GM23338 (cell line): ENCODE results near the gene RYR2. TPM values are rescaled to one million over a fixed set of nuclear protein-coding genes. Genes with fewer than 3 reads are reported as not detected.
A peak's percentile ranks its signal among the peaks of the same experiment; 100 is the strongest.

ENCODE experiments used
- ATAC-seq: fragments of 200-7000 bp; cut with Tn5 transposase; 3 replicates; pipeline ENCODE4 v1.9.1; 2020
- DNase-seq: peaks from one replicate; pipeline ENCODE4 v3.0.0-alpha.2; 2015; ENCODE audit warnings: low spot score
- H2AFZ ChIP-seq: fragments of 200-600 bp; sonication (generic); 2 replicates; pipeline ENCODE4 v1.8.0; 2016; ENCODE audit warnings: antibody characterized with exemption, mild to moderate bottlenecking, moderate library complexity
- H3F3A ChIP-seq: fragments of 200-600 bp; sonication (generic); replicated peaks from 2 replicates; pipeline ENCODE4 v1.8.0; 2017; ENCODE audit warnings: antibody characterized with exemption, mixed run types, low read depth
- H3K27ac ChIP-seq: fragments of 200-600 bp; sonication (generic); 2 replicates; pipeline ENCODE4 v1.6.1; 2016; ENCODE audit warnings: low read depth
- H3K27me3 ChIP-seq: fragments of 200-600 bp; sonication (generic); 2 replicates; pipeline ENCODE4 v1.8.0; 2016; ENCODE audit warnings: mild to moderate bottlenecking, mixed run types, moderate library complexity; ENCODE audit not compliant: insufficient read depth
- H3K36me3 ChIP-seq: fragments of 200-600 bp; sonication (generic); 2 replicates; pipeline ENCODE4 v1.8.0; 2016; ENCODE audit warnings: mild to moderate bottlenecking; ENCODE audit not compliant: insufficient read depth
- H3K4me1 ChIP-seq: fragments of 200-600 bp; sonication (generic); 2 replicates; pipeline ENCODE4 v1.8.0; 2016; ENCODE audit warnings: mild to moderate bottlenecking, moderate library complexity; ENCODE audit not compliant: insufficient read depth
- H3K4me2 ChIP-seq: fragments of 200-600 bp; sonication (generic); 2 replicates; pipeline ENCODE4 v1.7.1; 2017; ENCODE audit warnings: mixed run types
- H3K4me3 ChIP-seq: fragments of 200-600 bp; sonication (generic); 2 replicates; pipeline ENCODE4 v1.6.1; 2016; ENCODE audit warnings: mixed run types
- H3K79me2 ChIP-seq: fragments of 200-600 bp; sonication (generic); replicated peaks from 2 replicates; pipeline ENCODE4 v1.8.0; 2017; ENCODE audit warnings: mild to moderate bottlenecking; ENCODE audit not compliant: insufficient read depth
- H3K9me2 ChIP-seq: fragments of 200-600 bp; sonication (generic); 2 replicates; pipeline ENCODE4 v1.8.0; 2017; ENCODE audit not compliant: insufficient read depth
- H4K20me1 ChIP-seq: fragments of 200-600 bp; sonication (generic); replicated peaks from 2 replicates; pipeline ENCODE4 v1.8.0; 2017; ENCODE audit warnings: mild to moderate bottlenecking; ENCODE audit not compliant: insufficient read depth
- H3K27ac Mint-ChIP-seq: 2 replicates; pipeline ENCODE4 v1.8.0; 2020; ENCODE audit warnings: inconsistent platforms, mild to moderate bottlenecking, moderate library complexity, mixed read lengths
- H3K27me3 Mint-ChIP-seq: 3 replicates; pipeline ENCODE4 v1.8.0; 2022; ENCODE audit warnings: low read depth, mild to moderate bottlenecking, moderate library complexity, mixed read lengths, inconsistent platforms; ENCODE audit not compliant: insufficient read depth, poor library complexity
- H3K36me3 Mint-ChIP-seq: 3 replicates; pipeline ENCODE4 v1.8.0; 2021; ENCODE audit warnings: low read depth, mild to moderate bottlenecking, inconsistent platforms, moderate library complexity, mixed read lengths
- H3K4me1 Mint-ChIP-seq: 3 replicates; pipeline ENCODE4 v1.8.0; 2020; ENCODE audit warnings: mild to moderate bottlenecking, inconsistent platforms, mixed read lengths
- H3K4me3 Mint-ChIP-seq: 3 replicates; pipeline ENCODE4 v1.8.0; 2021; ENCODE audit warnings: moderate library complexity, mild to moderate bottlenecking, inconsistent platforms, mixed read lengths
- H3K9me3 Mint-ChIP-seq: 3 replicates; pipeline ENCODE4 v1.8.0; 2020; ENCODE audit warnings: moderate library complexity, mild to moderate bottlenecking, inconsistent platforms, mixed read lengths
- CREB1 ChIP-seq: fragments of 250-450 bp; sonication (Bioruptor Pico); IDR thresholded peaks from 2 replicates; pipeline ENCODE4 v1.5.0; 2020; ENCODE audit warnings: low read depth, mild to moderate bottlenecking, moderate library complexity
- EZH2 ChIP-seq: fragments of 200-600 bp; sonication (generic); IDR thresholded peaks from one replicate; pipeline ENCODE4 v1.8.0; 2017; ENCODE audit warnings: antibody characterized with exemption, mild to moderate bottlenecking, low read depth; ENCODE audit not compliant: unreplicated experiment
- EZH2phosphoT487 ChIP-seq: fragments of 200-600 bp; sonication (generic); IDR thresholded peaks from one replicate; pipeline ENCODE4 v1.8.1; 2018; ENCODE audit warnings: antibody characterized with exemption; ENCODE audit not compliant: unreplicated experiment
- JUNB ChIP-seq: IDR thresholded peaks from one replicate; pipeline ENCODE4 v1.6.1; 2016; ENCODE audit warnings: antibody characterized with exemption; ENCODE audit not compliant: unreplicated experiment
- NANOG ChIP-seq: IDR thresholded peaks from 2 replicates; pipeline ENCODE4 v1.6.1; 2016; ENCODE audit warnings: antibody characterized with exemption, borderline replicate concordance
- POLR2AphosphoS5 ChIP-seq: IDR thresholded peaks from 2 replicates; pipeline ENCODE4 v1.6.1; 2016; ENCODE audit warnings: antibody characterized with exemption, low read depth
- STAT1 ChIP-seq: IDR thresholded peaks from one replicate; pipeline ENCODE4 v1.6.1; 2016; ENCODE audit warnings: antibody characterized with exemption; ENCODE audit not compliant: unreplicated experiment
- ZNF114 ChIP-seq: fragments of 250-450 bp; sonication (Bioruptor Pico); IDR thresholded peaks from 2 replicates; pipeline ENCODE4 v1.5.0; 2020; ENCODE audit warnings: mild to moderate bottlenecking, moderate library complexity
- ZNF331 ChIP-seq: fragments of 250-450 bp; sonication (Bioruptor Pico); IDR thresholded peaks from 2 replicates; pipeline ENCODE4 v1.5.0; 2020; ENCODE audit warnings: low read depth, mild to moderate bottlenecking, moderate library complexity
- polyA plus RNA-seq: library from polyadenylated mRNA; unstranded; fragments of >200 nt; fragmentation: Nextera tagmentation; extraction: Ambion mirVana; gene quantifications from 2 replicates; pipeline ENCODE4 v1.2.1, GENCODE V29; 2016
- total RNA-seq: library from RNA; depleted of rRNA; stranded (reverse); fragments of >200 nt; shearing (Covaris generic); gene quantifications from 2 replicates; pipeline ENCODE4 v1.2.3, GENCODE V29; 2014
- TF ChIP-seq, protein P1 (sequence below): IDR thresholded peaks from one replicate; pipeline ENCODE4 v1.6.1; 2018; ENCODE audit warnings: antibody characterized with exemption; ENCODE audit not compliant: unreplicated experiment
- TF ChIP-seq, protein P2 (sequence below): fragments of 250-450 bp; sonication (Bioruptor Pico); IDR thresholded peaks from 2 replicates; pipeline ENCODE4 v1.5.0; 2020; ENCODE audit warnings: mild to moderate bottlenecking, moderate library complexity
- TF ChIP-seq, protein P3 (sequence below): IDR thresholded peaks from 2 replicates; pipeline ENCODE4 v1.6.1; 2016; ENCODE audit warnings: antibody characterized with exemption
- TF ChIP-seq, protein P4 (sequence below), 2 experiments: fragments of 200-600 bp in 1 of 2; sonication (generic) in 1 of 2; conservative IDR thresholded peaks; 2 replicates each; pipeline versions ENCODE4 v1.5.1 to v1.6.1; 2016 to 2017; ENCODE audit warnings: antibody characterized with exemption in 2 of 2, low read depth in 2 of 2, mild to moderate bottlenecking in 2 of 2, moderate library complexity in 1 of 2

The RYR2 gene
- total and polyA plus RNA-seq, 2 experiments from 2014 or later: 8.9 to 10.0 TPM

DNA sequence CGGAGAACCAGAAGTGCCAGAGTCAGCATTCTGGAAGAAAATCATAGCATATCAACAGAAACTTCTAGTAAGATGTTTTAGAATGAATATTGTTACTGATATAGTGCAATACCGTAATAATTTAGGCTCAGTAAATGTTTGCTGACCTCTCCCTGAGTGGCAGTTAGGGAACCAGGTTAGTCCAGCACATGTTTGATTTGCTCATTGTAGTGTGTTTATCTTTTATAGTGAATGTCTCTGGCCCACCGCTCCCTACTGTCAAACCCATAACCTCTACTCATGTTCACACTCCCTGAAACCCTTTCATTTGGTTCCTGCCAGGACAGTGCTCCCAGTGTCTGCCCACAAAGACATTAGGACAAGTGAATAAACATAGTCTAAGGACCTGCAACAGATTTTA lies 746.1 kb downstream of the RYR2 start:
- Mint-ChIP-seq H3K4me3 (no peak overlapping the region), H3K27ac (peak overlapping the region; percentile 56; the same call in 1 of the 2 replicates), H3K9me3 (no peaks in the 10 kb centered on the region), H3K36me3 (no peaks in the 10 kb centered on the region; the same call in 2 of the 3 replicates), H3K4me1 (peaks cover 13% of the 10 kb centered on the region; the same call in 2 of the 3 replicates), H3K27me3 (peaks cover 6% of the 10 kb centered on the region)
- ATAC-seq (no peak), DNase-seq (no peak)
- H3K9me2 ChIP-seq: 0 out of 2 replicates have a peak, but pooled peaks cover 5% of the 10 kb centered on the region
- H4K20me1 ChIP-seq: no peaks in the 10 kb centered on the region
- H3F3A ChIP-seq: no peaks in the 10 kb centered on the region
- no peaks in the 10 kb centered on the region for H3K79me2 ChIP-seq
- no peak overlapping the region for H2AFZ ChIP-seq
- no peak overlapping the region for H3K4me2 ChIP-seq
- no peaks in the 10 kb centered on the region for H3K27me3 ChIP-seq
- TF ChIP-seq ZNF114 (no peak), CREB1 (CRISPR knock-in tag) (no peak), EZH2 (no peak), EZH2phosphoT487 (no peak), NANOG (no peak), JUNB (no peak), POLR2AphosphoS5 (no peak), STAT1 (no peak), ZNF331 (CRISPR knock-in tag) (no peak)
- TF ChIP-seq, protein P1, sequence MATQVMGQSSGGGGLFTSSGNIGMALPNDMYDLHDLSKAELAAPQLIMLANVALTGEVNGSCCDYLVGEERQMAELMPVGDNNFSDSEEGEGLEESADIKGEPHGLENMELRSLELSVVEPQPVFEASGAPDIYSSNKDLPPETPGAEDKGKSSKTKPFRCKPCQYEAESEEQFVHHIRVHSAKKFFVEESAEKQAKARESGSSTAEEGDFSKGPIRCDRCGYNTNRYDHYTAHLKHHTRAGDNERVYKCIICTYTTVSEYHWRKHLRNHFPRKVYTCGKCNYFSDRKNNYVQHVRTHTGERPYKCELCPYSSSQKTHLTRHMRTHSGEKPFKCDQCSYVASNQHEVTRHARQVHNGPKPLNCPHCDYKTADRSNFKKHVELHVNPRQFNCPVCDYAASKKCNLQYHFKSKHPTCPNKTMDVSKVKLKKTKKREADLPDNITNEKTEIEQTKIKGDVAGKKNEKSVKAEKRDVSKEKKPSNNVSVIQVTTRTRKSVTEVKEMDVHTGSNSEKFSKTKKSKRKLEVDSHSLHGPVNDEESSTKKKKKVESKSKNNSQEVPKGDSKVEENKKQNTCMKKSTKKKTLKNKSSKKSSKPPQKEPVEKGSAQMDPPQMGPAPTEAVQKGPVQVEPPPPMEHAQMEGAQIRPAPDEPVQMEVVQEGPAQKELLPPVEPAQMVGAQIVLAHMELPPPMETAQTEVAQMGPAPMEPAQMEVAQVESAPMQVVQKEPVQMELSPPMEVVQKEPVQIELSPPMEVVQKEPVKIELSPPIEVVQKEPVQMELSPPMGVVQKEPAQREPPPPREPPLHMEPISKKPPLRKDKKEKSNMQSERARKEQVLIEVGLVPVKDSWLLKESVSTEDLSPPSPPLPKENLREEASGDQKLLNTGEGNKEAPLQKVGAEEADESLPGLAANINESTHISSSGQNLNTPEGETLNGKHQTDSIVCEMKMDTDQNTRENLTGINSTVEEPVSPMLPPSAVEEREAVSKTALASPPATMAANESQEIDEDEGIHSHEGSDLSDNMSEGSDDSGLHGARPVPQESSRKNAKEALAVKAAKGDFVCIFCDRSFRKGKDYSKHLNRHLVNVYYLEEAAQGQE: no peak
- TF ChIP-seq, protein P2, sequence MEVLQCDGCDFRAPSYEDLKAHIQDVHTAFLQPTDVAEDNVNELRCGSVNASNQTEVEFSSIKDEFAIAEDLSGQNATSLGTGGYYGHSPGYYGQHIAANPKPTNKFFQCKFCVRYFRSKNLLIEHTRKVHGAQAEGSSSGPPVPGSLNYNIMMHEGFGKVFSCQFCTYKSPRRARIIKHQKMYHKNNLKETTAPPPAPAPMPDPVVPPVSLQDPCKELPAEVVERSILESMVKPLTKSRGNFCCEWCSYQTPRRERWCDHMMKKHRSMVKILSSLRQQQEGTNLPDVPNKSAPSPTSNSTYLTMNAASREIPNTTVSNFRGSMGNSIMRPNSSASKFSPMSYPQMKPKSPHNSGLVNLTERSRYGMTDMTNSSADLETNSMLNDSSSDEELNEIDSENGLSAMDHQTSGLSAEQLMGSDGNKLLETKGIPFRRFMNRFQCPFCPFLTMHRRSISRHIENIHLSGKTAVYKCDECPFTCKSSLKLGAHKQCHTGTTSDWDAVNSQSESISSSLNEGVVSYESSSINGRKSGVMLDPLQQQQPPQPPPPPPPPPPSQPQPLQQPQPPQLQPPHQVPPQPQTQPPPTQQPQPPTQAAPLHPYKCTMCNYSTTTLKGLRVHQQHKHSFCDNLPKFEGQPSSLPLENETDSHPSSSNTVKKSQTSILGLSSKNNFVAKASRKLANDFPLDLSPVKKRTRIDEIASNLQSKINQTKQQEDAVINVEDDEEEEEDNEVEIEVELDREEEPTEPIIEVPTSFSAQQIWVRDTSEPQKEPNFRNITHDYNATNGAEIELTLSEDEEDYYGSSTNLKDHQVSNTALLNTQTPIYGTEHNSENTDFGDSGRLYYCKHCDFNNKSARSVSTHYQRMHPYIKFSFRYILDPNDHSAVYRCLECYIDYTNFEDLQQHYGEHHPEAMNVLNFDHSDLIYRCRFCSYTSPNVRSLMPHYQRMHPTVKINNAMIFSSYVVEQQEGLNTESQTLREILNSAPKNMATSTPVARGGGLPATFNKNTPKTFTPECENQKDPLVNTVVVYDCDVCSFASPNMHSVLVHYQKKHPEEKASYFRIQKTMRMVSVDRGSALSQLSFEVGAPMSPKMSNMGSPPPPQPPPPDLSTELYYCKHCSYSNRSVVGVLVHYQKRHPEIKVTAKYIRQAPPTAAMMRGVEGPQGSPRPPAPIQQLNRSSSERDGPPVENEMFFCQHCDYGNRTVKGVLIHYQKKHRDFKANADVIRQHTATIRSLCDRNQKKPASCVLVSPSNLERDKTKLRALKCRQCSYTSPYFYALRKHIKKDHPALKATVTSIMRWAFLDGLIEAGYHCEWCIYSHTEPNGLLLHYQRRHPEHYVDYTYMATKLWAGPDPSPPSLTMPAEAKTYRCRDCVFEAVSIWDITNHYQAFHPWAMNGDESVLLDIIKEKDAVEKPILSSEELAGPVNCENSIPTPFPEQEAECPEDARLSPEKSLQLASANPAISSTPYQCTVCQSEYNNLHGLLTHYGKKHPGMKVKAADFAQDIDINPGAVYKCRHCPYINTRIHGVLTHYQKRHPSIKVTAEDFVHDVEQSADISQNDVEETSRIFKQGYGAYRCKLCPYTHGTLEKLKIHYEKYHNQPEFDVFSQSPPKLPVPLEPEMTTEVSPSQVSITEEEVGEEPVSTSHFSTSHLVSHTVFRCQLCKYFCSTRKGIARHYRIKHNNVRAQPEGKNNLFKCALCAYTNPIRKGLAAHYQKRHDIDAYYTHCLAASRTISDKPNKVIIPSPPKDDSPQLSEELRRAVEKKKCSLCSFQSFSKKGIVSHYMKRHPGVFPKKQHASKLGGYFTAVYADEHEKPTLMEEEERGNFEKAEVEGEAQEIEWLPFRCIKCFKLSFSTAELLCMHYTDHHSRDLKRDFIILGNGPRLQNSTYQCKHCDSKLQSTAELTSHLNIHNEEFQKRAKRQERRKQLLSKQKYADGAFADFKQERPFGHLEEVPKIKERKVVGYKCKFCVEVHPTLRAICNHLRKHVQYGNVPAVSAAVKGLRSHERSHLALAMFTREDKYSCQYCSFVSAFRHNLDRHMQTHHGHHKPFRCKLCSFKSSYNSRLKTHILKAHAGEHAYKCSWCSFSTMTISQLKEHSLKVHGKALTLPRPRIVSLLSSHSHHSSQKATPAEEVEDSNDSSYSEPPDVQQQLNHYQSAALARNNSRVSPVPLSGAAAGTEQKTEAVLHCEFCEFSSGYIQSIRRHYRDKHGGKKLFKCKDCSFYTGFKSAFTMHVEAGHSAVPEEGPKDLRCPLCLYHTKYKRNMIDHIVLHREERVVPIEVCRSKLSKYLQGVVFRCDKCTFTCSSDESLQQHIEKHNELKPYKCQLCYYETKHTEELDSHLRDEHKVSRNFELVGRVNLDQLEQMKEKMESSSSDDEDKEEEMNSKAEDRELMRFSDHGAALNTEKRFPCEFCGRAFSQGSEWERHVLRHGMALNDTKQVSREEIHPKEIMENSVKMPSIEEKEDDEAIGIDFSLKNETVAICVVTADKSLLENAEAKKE (CRISPR knock-in tag): no peak
- TF ChIP-seq, protein P3, sequence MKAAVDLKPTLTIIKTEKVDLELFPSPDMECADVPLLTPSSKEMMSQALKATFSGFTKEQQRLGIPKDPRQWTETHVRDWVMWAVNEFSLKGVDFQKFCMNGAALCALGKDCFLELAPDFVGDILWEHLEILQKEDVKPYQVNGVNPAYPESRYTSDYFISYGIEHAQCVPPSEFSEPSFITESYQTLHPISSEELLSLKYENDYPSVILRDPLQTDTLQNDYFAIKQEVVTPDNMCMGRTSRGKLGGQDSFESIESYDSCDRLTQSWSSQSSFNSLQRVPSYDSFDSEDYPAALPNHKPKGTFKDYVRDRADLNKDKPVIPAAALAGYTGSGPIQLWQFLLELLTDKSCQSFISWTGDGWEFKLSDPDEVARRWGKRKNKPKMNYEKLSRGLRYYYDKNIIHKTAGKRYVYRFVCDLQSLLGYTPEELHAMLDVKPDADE: no peak
- TF ChIP-seq, protein P4, sequence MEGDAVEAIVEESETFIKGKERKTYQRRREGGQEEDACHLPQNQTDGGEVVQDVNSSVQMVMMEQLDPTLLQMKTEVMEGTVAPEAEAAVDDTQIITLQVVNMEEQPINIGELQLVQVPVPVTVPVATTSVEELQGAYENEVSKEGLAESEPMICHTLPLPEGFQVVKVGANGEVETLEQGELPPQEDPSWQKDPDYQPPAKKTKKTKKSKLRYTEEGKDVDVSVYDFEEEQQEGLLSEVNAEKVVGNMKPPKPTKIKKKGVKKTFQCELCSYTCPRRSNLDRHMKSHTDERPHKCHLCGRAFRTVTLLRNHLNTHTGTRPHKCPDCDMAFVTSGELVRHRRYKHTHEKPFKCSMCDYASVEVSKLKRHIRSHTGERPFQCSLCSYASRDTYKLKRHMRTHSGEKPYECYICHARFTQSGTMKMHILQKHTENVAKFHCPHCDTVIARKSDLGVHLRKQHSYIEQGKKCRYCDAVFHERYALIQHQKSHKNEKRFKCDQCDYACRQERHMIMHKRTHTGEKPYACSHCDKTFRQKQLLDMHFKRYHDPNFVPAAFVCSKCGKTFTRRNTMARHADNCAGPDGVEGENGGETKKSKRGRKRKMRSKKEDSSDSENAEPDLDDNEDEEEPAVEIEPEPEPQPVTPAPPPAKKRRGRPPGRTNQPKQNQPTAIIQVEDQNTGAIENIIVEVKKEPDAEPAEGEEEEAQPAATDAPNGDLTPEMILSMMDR (conservative IDR thresholded peaks at IDR 0.05; ENCODE audit: low read depth in 2 of 2): no peak
- H3K27ac ChIP-seq: no peak overlapping the region
- peaks cover 13% of the 10 kb centered on the region for H3K4me1 ChIP-seq
- no peaks in the 10 kb centered on the region for H3K36me3 ChIP-seq
- H3K4me3 ChIP-seq: no peak overlapping the region
